Left lung (tissue), 10 donors: ENCODE measurements around the gene LRRC32. TPM values are rescaled to one million over a fixed set of nuclear protein-coding genes. Genes with fewer than 3 reads are reported as not detected.

Experiments used
- ATAC-seq: fragments of 200-7000 bp; cut with Tn5 transposase; one replicate; pipeline ENCODE4 v1.9.1; 2020; ENCODE audit warnings: moderate library complexity
- DNase-seq, 4 donors: peaks; one replicate each; pipeline ENCODE4 v3.0.0-alpha.2; 2013 to 2020
- H3K27ac ChIP-seq, 2 donors: fragments of 200-600 bp; sonication (generic) in 1 of 2; one replicate each; pipeline versions ENCODE4 v1.5.0 to v1.8.0; 2020 to 2021
- H3K27me3 ChIP-seq, 2 donors: fragments of 200-600 bp; sonication (generic) in 1 of 2; one replicate each; pipeline versions ENCODE4 v1.5.0 to v1.8.0; 2020 to 2021
- H3K36me3 ChIP-seq, 2 donors: fragments of 200-600 bp; sonication (generic) in 1 of 2; one replicate each; pipeline versions ENCODE4 v1.5.0 to v1.8.0; 2020 to 2021
- H3K4me1 ChIP-seq, 2 donors: fragments of 200-600 bp; one replicate each; pipeline ENCODE4 v1.8.0; 2021
- H3K4me3 ChIP-seq, 2 donors: fragments of 200-600 bp; sonication (generic) in 1 of 2; one replicate each; pipeline versions ENCODE4 v1.5.0 to v1.8.0; 2020 to 2021; ENCODE audit warnings: mild to moderate bottlenecking in 1 of 2
- H3K9me3 ChIP-seq, 2 donors: fragments of 200-600 bp; sonication (generic) in 1 of 2; one replicate each; pipeline versions ENCODE4 v1.5.0 to v1.8.0; 2020 to 2021
- CTCF ChIP-seq, 2 donors: fragments of 200-600 bp; sonication (generic) in 1 of 2; IDR thresholded peaks; one replicate each; pipeline versions ENCODE4 v1.5.0 to v1.8.0; 2021; ENCODE audit warnings: antibody characterized with exemption in 2 of 2
- intact Hi-C, 2 donors: fragments of 100-400 bp; cut with DNase I; formaldehyde crosslinking; loops; one replicate each; pipeline versions ENCODE4 v1.11.2 to v1.14.2; 2022
- polyA plus RNA-seq, 6 donors: library from polyadenylated mRNA; unstranded; fragments of 120-200 nt; gene quantifications; one replicate each; pipeline ENCODE4 v1.2.1, GENCODE V29; 2013; ENCODE audit not compliant: insufficient read length in 6 of 6
- total RNA-seq, 2 donors: library from RNA; stranded (reverse); fragmentation: NEBNext Ultra II Directional; extraction: Animal tissue kit (Norgen Biotek cat#: 25700); gene quantifications; one replicate each; pipeline ENCODE4 v1.2.1, GENCODE V29; 2021
- donor health status: DM: no; HTN: yes; CAD: no.
- donor health status: DM: no; HTN: no; CAD: no.

Gene LRRC32
- total and polyA plus RNA-seq, 8 donors, result 38.7 to 66.8 (median 45.0) TPM

- intact Hi-C loops, result no loop called here
- ATAC-seq (no peak), DNase-seq (no peak)
These were observed 47.3 kb upstream of the LRRC32 start for GRCh38 chr11:76717816-76718215.

GRCh38 chr11:76717369-76717768, 46.8 kb upstream of the LRRC32 start:
- H3K27me3 ChIP-seq, result peaks cover 0 to 5% of the 10 kb centered on the region in 2 donors
- intact Hi-C loops, result no loop called here
- H3K36me3 ChIP-seq, result no peaks in the 10 kb centered on the region
- peaks cover 0 to 8% of the 10 kb centered on the region in 2 donors for H3K4me1 ChIP-seq
- no peak overlapping the region for H3K27ac ChIP-seq
- no peak for ATAC-seq
- no peak for TF ChIP-seq CTCF (IDR thresholded peaks at IDR 0.05)
- no peak overlapping the region for H3K4me3 ChIP-seq
- no peaks in the 10 kb centered on the region for H3K9me3 ChIP-seq
- DNase-seq, result no peak

More at GRCh38 chr11:76717816-76718215, 47.3 kb upstream of the LRRC32 start:
- H3K27me3 ChIP-seq, result peaks cover 0 to 9% of the 10 kb centered on the region in 2 donors
- peaks cover 0 to 8% of the 10 kb centered on the region in 2 donors for H3K4me1 ChIP-seq
- H3K36me3 ChIP-seq, result no peaks in the 10 kb centered on the region
- H3K9me3 ChIP-seq, result no peaks in the 10 kb centered on the region
- TF ChIP-seq CTCF (IDR thresholded peaks at IDR 0.05), result no peak
- no peak overlapping the region for H3K27ac ChIP-seq
- H3K4me3 ChIP-seq, result no peak overlapping the region

- intact Hi-C loops, result no loop called here
- no peak for DNase-seq
- no peak overlapping the region for H3K4me3 ChIP-seq
- no peaks in the 10 kb centered on the region for H3K27me3 ChIP-seq
- H3K36me3 ChIP-seq, result no peaks in the 10 kb centered on the region
- no peaks in the 10 kb centered on the region for H3K9me3 ChIP-seq
- no peak for ATAC-seq
- TF ChIP-seq CTCF (IDR thresholded peaks at IDR 0.05), result no peak
- H3K4me1 ChIP-seq, result no peaks in the 10 kb centered on the region
- H3K27ac ChIP-seq, result no peak overlapping the region
These were observed 45.7 kb upstream of the LRRC32 start for GRCh38 chr11:76716268-76716667.

GRCh38 chr11:76714493-76714892, 43.9 kb upstream of the LRRC32 start:
- no peaks in the 10 kb centered on the region for H3K9me3 ChIP-seq

GRCh38 chr11:76713499-76713898, 43.0 kb upstream of the LRRC32 start:
- no peak overlapping the region for H3K27ac ChIP-seq
- no peaks in the 10 kb centered on the region for H3K36me3 ChIP-seq
- intact Hi-C loops, result no loop called here
- no peak for ATAC-seq
- no peak for TF ChIP-seq CTCF (IDR thresholded peaks at IDR 0.05)
- H3K4me1 ChIP-seq, result no peaks in the 10 kb centered on the region
- H3K4me3 ChIP-seq, result no peak overlapping the region
- no peaks in the 10 kb centered on the region for H3K27me3 ChIP-seq
- no peak for DNase-seq
- no peaks in the 10 kb centered on the region for H3K9me3 ChIP-seq

More at GRCh38 chr11:76714493-76714892, 43.9 kb upstream of the LRRC32 start:
- no peaks in the 10 kb centered on the region for H3K36me3 ChIP-seq
- H3K27me3 ChIP-seq, result no peaks in the 10 kb centered on the region
- no peak overlapping the region for H3K27ac ChIP-seq
- intact Hi-C loops, result no loop called here
- no peak for DNase-seq
- ATAC-seq, result no peak
- H3K4me1 ChIP-seq, result no peaks in the 10 kb centered on the region
- H3K4me3 ChIP-seq, result no peak overlapping the region
- no peak for TF ChIP-seq CTCF (IDR thresholded peaks at IDR 0.05)
